HG02610 (cell line): Measurements from ENCODE around the gene C1GALT1C1.
"Not testable (repeated sequence)": the region's sequence is repeated elsewhere in the genome, so short reads cannot be mapped to it uniquely, and the experiment has no call there.

ENCODE experiments used
- ATAC-seq: cut with Tn5 transposase; IDR thresholded peaks from one replicate; pipeline ENCODE4 v1.9.1; 2021; ENCODE audit warnings: mild to moderate bottlenecking, moderate library complexity; ENCODE audit not compliant: unreplicated experiment

The C1GALT1C1 gene

GRCh38 chrX:120629667-120630537 is at the start of gene C1GALT1C1:
TSS of gene C1GALT1C1 (minus strand) at chrX:120630054. CDS start at chrX:120627166, 2,888 bp downstream.
- ATAC-seq: peak; percentile 96

- no peak for ATAC-seq
Observed at GRCh38 chrX:120677004-120677652, 47.3 kb upstream of the C1GALT1C1 start.

- no peak for ATAC-seq
Observed at GRCh38 chrX:120672841-120673530, 43.1 kb upstream of the C1GALT1C1 start.

- no peak for ATAC-seq
Observed at GRCh38 chrX:120672389-120672788, 42.5 kb upstream of the C1GALT1C1 start.

- ATAC-seq: no peak
Observed at GRCh38 chrX:120671963-120672362, 42.1 kb upstream of the C1GALT1C1 start.

GRCh38 chrX:120668357-120668756 is 38.5 kb upstream of the C1GALT1C1 start:
- ATAC-seq: no peak

- ATAC-seq: not testable (repeated sequence)
Observed at GRCh38 chrX:120664535-120664934, 34.7 kb upstream of the C1GALT1C1 start.

GRCh38 chrX:120664081-120664480 is 34.2 kb upstream of the C1GALT1C1 start:
- no peak for ATAC-seq

- no peak for ATAC-seq
Observed at GRCh38 chrX:120662662-120663061, 32.8 kb upstream of the C1GALT1C1 start.

- ATAC-seq: no peak
Observed at GRCh38 chrX:120660637-120661036, 30.8 kb upstream of the C1GALT1C1 start.

GRCh38 chrX:120653000-120653399 is 23.1 kb upstream of the C1GALT1C1 start:
- no peak for ATAC-seq

GRCh38 chrX:120652256-120652655 is 22.4 kb upstream of the C1GALT1C1 start:
- not testable (repeated sequence) for ATAC-seq

GRCh38 chrX:120647127-120647526 is 17.3 kb upstream of the C1GALT1C1 start:
- ATAC-seq: no peak

- ATAC-seq: no peak
Observed at GRCh38 chrX:120642871-120643270, 13.0 kb upstream of the C1GALT1C1 start.

GRCh38 chrX:120638619-120639018 is 8.8 kb upstream of the C1GALT1C1 start:
- ATAC-seq: no peak

GRCh38 chrX:120625371-120625770 is 4.5 kb downstream of the C1GALT1C1 start:
- no peak for ATAC-seq

- ATAC-seq: peak; percentile 46
Observed at GRCh38 chrX:120617996-120618630, 11.7 kb downstream of the C1GALT1C1 start.

- no peak for ATAC-seq
Observed at GRCh38 chrX:120614816-120615215, 15.0 kb downstream of the C1GALT1C1 start.

- no peak for ATAC-seq
Observed at GRCh38 chrX:120612086-120612485, 17.8 kb downstream of the C1GALT1C1 start.

- ATAC-seq: peak; percentile 70
Observed at GRCh38 chrX:120604361-120604782, 25.5 kb downstream of the C1GALT1C1 start.
